ENCODE measurements around the gene CRTC1.
"Not testable (repeated sequence)": the region's sequence is repeated elsewhere in the genome, so short reads cannot be mapped to it uniquely, and the experiment has no call there.

CRTC1 gene

DNA sequence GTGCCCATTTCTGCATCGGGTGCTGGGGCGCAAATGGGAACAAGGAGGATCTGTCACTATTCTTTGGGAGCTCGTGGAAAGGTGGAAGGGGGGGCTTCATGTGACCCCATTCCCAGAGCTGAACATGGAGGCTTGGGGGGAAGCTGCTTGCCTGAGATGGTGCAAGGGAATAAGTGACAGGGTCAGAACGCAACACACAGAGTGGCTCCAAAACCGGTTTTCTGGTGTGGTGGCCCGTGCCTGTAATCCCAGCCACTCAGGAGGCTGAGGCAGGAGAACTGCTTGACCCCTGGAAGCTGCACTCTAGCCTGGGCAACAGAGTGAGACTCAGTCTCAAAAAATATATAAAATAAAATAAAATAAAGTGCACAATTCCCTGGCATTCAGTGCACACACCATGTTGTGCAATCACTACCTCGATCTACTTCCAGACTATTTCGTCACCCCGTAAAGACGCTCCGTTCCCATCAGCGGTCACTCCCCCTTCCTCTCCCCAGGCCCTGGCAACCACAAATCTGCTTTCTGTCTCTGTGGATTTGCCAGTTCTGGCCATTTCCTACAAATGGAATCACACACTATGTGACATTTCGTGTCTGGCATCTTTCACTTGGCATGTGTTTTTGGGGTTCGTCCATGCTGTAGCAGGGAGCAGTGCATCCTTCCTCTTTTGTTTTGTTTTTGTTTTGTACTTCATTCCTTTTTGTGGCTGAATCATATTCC lies 125.8 kb downstream of the CRTC1 start:
- DNase-seq: no peak

DNA sequence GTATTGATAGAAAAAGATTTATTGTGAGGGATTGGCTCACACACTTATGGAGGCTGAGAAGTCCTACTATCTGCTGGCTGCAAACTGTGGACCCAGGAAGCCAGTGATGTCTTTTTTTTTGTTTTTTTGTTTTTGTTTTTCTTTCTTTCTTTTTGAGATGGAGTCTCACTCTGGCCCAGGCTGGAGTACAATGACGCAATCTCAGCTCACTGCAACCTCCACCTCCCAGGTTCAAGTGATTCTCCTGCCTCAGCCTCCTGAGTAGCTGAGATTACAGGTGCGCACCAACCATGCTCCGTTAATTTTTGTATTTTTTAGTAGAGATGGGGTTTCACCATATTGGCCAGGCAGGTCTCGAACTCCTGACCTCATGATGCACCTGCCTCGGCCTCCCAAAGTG lies 128.2 kb downstream of the CRTC1 start:
- not testable (repeated sequence) for DNase-seq

DNA sequence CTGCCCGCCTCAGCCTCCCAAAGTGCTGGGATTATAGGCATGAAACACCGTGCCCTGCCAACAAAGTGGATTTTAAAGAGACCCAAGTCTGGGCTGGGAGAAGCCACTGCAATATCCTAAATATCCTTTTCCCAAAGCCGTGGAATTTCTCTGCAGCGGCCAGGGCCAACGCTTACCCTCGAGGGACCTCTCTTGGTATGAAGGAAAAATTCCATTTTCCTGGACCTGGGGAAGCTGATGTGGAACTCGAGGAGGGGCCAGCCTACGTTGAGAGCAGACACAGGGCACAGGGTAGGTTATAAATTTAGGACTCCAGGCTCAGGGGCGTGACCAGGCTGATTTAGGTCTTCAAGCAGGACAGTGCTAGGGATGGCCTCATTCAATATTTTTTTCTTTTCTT lies 130.6 kb downstream of the CRTC1 start:
- no peak for DNase-seq

DNA sequence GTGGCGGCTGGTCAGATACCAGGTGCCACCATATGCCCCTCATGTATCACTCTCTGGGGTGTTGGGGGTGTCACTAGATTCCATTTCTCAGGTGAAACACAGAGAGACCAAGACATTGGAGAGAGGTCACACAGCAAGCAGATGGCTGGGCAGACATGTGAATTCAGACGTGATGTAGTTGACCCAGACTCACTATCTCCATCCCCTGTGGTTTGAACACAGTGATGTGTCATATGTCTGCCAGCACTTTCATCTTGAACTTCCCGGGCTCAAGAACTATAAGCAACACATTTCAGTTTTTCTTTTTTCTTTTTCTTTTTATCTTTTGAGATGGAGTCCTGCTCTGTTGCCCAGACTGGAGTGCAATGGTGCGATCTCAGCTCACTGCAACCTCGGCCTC lies 132.2 kb downstream of the CRTC1 start:
- DNase-seq: no peak

DNA sequence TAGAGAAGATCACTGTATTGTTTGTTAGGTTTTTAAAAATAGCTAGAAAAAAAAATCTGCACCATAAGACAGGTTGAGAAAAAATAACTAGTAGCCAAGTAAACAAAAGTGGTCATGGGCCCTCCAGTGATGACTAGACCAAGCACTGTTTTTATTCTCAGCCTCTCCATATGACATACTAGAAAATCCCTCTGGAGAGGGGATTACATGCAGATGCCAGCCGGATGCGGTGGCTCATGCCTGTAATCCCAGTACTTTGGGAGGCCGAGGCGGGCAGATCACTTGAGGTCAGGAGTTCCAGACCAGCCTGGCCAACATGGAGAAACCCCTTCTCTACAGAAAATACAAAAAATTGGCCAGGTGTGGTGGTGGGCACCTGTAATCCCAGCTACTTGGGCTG lies 133.2 kb downstream of the CRTC1 start:
- not testable (repeated sequence) for DNase-seq

DNA sequence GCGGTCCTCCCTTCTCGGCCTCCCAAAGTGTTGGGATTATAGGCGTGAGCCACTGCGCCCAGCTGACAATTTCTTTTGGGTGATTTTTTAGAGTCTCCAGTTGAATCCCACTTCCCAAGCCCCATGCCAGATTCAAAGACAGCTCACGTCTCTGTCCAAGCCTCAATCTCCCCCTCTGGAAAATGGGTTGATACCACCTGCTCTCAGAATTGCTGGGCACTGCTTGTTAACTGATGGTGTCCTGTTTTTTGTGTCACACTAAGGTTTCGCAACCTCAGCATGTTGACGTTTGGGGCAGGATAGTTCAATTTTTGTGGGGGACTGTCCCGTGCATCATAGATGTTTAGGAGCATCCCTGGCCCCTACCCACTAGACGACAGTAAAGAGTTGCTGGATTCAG lies 134.1 kb downstream of the CRTC1 start:
- no peak for DNase-seq

DNA sequence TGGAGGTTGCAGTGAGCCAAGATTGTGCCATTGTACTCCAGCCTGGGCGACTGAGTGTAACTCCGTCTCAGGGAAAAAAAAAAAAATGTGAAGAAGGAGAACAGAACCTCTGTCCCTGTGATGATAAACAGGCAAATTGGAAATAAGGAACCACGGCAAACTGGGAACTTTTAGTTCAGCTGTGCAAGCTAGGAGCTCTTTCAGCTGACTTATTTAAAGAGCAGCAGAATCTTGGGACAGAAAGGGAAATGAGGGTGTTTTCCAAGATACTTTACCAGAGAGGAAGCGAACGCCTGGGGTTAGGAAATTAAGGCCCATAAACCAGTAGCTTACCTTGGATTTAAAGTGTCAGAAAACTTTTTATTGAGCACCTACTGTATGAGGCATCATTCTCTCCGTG lies 145.3 kb downstream of the CRTC1 start:
- DNase-seq: no peak

DNA sequence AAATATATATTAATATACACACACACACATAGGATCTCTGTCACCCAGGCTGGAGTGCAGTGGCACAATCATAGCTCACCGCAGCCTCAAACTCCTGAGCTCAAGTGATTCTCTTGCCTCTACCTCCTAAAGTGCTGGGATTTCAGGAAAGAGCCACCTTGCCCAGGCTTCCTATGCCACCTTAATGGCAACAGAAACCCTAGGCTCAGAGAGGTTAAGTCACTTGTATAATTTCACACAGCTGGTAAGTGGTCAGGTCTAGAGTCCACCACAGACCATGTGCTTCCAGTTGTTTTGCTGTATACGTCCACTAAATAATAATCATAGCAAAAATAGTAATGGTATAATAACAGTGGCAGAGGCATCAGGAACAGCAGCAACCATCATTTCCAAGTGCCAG lies 147.0 kb downstream of the CRTC1 start:
- DNase-seq: no peak

DNA sequence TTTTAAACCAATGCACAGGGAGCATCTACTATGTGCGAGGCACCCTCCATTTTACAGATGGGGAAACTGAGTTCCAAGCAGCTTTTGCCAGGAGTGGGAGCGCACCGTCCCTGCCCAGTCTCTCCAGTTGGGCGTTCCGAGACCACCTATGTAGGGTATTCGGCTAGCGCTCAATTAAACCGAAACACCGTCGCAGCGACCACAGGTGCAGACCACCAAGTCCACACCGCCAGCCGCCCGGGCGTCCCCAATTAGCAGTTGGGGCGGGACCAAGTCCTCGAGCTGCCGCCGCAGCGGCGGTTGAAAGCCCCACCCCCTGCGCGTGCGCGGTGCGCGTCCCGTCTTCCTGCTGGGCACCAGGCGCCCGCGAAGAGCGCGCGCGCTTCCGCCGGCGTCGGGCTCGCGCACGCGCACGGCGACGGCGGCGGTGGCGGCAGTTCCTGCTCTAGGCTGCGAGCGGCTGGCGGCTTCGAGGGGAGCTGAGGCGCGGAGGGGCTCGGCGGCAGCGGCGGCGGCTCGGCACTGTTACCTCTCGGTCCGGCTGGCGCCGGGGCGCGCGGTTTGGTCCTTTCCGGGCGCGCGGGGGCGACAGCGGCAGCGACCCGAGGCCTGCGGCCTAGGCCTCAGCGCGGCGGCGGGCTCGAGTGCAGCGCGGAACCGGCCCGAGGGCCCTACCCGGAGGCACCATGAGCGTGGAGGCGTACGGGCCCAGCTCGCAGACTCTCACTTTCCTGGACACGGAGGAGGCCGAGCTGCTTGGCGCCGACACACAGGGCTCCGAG lies 148.2 kb downstream of the CRTC1 start, which contains the start of gene UPF1:
Gene UPF1, plus strand, starts transcription at position 436 of the 782 bp plus-strand sequence. Its CDS starts 251 bp downstream, at position 687.
- DNase-seq: no peak
